ENCODE measurements around the gene ZNF530.

The ZNF530 gene

DNA sequence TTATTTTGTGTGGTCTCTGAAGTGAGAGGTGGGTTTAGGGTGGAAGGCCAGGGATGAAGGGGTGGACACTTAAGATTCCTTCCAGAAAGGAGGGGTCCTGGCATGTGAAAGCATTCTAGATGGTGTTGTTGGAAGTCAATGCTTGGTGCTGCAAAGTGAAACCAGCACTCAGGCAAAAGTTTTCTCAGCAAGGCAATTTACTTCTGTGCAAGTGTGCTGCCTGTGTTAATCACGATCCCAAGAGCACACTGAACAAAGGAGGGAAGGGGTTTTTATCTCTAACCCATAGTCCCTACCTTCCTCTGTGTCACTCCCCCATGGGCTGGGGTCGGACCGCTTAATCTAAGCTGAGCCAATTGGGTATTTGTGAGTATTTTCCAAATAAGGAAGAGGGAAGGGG, 15.7 kb downstream of the ZNF530 start:
- Histone ChIP-seq H3K4me1 (no peaks in the 10 kb centered on the region), H2AFZ (no peak overlapping the region), H3K27me3 (ENCODE audit: control insufficient read depth, insufficient read depth, low read length) (no peaks in the 10 kb centered on the region), H3K4me2 (ENCODE audit: low read length) (peak overlapping the region; percentile 86), H3K9ac (no peak overlapping the region), H3K36me3 (ENCODE audit: control insufficient read depth, insufficient read depth, low read length) (peaks cover 3% of the 10 kb centered on the region), H3K9me3 (ENCODE audit: control insufficient read depth, low read length) (peaks cover 6% of the 10 kb centered on the region), H3K27ac (no peak overlapping the region), H3K4me3 (ENCODE audit: low read depth, low read length) (peak overlapping the region; percentile 89), H3K79me2 (peaks cover 39% of the 10 kb centered on the region)
- TF ChIP-seq, protein P1, sequence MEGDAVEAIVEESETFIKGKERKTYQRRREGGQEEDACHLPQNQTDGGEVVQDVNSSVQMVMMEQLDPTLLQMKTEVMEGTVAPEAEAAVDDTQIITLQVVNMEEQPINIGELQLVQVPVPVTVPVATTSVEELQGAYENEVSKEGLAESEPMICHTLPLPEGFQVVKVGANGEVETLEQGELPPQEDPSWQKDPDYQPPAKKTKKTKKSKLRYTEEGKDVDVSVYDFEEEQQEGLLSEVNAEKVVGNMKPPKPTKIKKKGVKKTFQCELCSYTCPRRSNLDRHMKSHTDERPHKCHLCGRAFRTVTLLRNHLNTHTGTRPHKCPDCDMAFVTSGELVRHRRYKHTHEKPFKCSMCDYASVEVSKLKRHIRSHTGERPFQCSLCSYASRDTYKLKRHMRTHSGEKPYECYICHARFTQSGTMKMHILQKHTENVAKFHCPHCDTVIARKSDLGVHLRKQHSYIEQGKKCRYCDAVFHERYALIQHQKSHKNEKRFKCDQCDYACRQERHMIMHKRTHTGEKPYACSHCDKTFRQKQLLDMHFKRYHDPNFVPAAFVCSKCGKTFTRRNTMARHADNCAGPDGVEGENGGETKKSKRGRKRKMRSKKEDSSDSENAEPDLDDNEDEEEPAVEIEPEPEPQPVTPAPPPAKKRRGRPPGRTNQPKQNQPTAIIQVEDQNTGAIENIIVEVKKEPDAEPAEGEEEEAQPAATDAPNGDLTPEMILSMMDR (IDR thresholded peaks at IDR 0.05): no peak

DNA sequence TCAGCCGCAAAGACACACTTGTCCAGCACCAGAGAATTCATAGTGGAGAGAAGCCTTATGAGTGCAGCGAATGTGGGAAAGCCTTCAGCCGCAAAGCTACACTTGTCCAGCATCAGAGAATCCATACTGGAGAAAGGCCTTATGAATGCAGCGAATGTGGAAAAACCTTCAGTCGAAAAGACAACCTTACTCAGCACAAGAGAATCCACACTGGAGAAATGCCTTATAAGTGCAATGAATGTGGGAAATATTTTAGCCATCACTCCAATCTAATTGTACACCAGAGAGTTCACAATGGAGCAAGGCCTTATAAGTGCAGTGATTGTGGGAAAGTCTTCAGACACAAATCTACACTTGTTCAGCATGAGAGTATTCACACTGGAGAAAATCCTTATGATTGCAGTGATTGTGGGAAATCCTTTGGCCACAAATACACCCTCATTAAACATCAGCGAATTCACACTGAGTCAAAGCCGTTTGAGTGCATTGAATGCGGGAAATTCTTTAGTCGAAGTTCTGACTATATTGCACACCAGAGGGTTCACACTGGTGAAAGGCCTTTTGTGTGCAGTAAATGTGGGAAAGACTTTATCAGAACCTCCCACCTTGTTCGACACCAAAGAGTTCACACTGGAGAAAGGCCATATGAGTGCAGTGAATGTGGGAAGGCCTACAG, 21.1 kb downstream of the ZNF530 start:
- TF ChIP-seq, protein P1 (IDR thresholded peaks at IDR 0.05): no peak
- H3K9ac ChIP-seq: no peak overlapping the region
- H3K4me3 ChIP-seq (ENCODE audit: low read depth, low read length): no peak overlapping the region
- H2AFZ ChIP-seq: no peak overlapping the region
- H3K36me3 ChIP-seq (ENCODE audit: control insufficient read depth, insufficient read depth, low read length): peaks cover 13% of the 10 kb centered on the region
- no peaks in the 10 kb centered on the region for H3K27me3 ChIP-seq (ENCODE audit: control insufficient read depth, insufficient read depth, low read length)
- H3K4me2 ChIP-seq (ENCODE audit: low read length): no peak overlapping the region
- peaks cover 14% of the 10 kb centered on the region for H3K9me3 ChIP-seq (ENCODE audit: control insufficient read depth, low read length)
- H3K4me1 ChIP-seq: no peaks in the 10 kb centered on the region
- H3K27ac ChIP-seq: no peak overlapping the region
- peaks cover 16% of the 10 kb centered on the region for H3K79me2 ChIP-seq

- Histone ChIP-seq H3K4me2 (ENCODE audit: low read length) (no peak overlapping the region), H2AFZ (no peak overlapping the region), H3K9ac (no peak overlapping the region), H3K27me3 (ENCODE audit: control insufficient read depth, insufficient read depth, low read length) (no peaks in the 10 kb centered on the region), H3K36me3 (ENCODE audit: control insufficient read depth, insufficient read depth, low read length) (peaks cover 13% of the 10 kb centered on the region), H3K9me3 (ENCODE audit: control insufficient read depth, low read length) (peaks cover 14% of the 10 kb centered on the region), H3K79me2 (no peaks in the 10 kb centered on the region), H3K4me3 (ENCODE audit: low read depth, low read length) (no peak overlapping the region), H3K27ac (no peak overlapping the region), H3K4me1 (no peaks in the 10 kb centered on the region)
- TF ChIP-seq, protein P1 (IDR thresholded peaks at IDR 0.05): no peak
These were observed 23.4 kb downstream of the ZNF530 start for GRCh38 chr19:57623091-57623490.

DNA sequence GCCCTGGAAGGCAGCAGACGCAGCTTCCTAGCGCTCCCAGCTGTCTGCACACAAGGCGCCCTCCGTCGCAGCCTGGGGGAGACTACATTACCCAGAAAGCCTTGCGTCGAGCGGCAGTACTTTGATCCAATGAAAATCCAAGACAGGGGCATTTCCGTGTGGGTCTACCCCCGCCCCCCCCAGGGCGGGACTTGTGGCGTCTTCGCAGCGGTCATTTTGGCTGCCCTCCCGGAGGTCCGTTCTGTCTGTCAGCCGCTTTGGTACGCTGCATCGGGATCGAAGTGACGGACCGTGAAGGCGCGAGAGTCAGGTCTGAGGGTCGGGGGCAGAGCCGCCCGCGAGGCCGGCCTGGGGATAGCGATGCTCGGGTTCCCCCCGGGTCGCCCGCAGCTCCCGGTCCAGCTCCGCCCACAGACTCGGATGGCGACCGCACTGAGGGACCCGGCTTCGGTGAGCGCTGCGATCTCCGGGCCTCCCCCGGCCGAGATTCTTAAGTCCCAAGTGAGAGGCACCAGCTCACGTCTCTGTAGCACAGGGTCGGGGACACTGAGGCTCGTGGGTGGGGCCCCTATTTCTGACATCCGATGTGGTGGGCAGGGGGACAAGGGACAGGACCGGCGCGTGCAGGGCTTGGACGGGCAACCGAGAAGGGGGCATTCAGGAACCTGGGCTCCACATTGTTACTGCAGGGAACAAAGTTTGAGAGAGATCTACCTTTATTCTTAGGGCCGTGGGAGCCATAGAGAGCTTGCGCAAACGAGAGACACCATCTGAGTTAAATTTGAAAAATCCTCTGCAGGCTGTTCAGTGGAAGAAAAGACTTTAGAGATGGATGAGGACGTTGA, 33.5 kb downstream of the ZNF530 start, which contains the start of gene ZNF211:
ZNF211 (plus strand) TSS at position 182 of the 845 bp plus-strand sequence; CDS start at position 361, 179 bp downstream.
- TF ChIP-seq, protein P1 (IDR thresholded peaks at IDR 0.05): peak; percentile 21

More for the DNA sequence above, 33.5 kb downstream of the ZNF530 start, which contains the start of gene ZNF211:
- Histone ChIP-seq H3K4me3 (ENCODE audit: low read depth, low read length) (peak within 1 kb of the TSS; percentile 96), H3K27me3 (ENCODE audit: control insufficient read depth, insufficient read depth, low read length) (no peaks in the 10 kb centered on the region), H3K27ac (peak within 1 kb of the TSS; percentile 83), H2AFZ (peak within 1 kb of the TSS; percentile 97), H3K4me2 (ENCODE audit: low read length) (peak within 1 kb of the TSS; percentile 77), H3K9me3 (ENCODE audit: control insufficient read depth, low read length) (peaks cover 7% of the 10 kb centered on the region), H3K79me2 (peaks cover 28% of the 10 kb centered on the region), H3K4me1 (peaks cover 3% of the 10 kb centered on the region), H3K9ac (peak within 1 kb of the TSS; percentile 78), H3K36me3 (ENCODE audit: control insufficient read depth, insufficient read depth, low read length) (no peaks in the 10 kb centered on the region)
